ENCODE measurements around the gene GLI3. TPM values are rescaled to one million over a fixed set of nuclear protein-coding genes. Genes with fewer than 3 reads are reported as not detected.

GLI3 gene
- total and polyA plus RNA-seq, 10 of the 15 experiments (the other 5 are each of a cell fraction or from before 2014, with no cell fraction given) = 0.01 TPM; not detected in 8

DNA sequence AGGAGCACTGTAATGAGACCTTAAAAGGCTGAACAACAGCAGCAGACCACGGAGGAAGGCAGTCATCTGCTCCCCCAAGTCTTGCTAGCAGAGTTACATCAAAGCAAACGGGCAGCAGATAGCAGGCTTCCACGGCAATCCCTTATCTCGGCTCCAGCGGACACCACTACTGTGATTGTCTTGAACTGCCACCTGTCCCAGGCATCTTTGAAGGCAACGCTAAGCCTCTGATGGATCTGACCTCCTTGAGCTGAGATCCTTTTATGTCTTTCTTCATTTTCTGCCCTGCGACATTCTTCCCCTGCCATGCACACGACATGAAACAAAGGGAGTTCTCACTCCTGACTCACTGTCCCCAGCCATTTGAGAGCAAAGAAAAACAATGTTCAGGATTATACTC lies 111.7 kb downstream of the GLI3 start:
- H3K9ac ChIP-seq (ENCODE audit: control insufficient read depth, insufficient read depth, low read length) = no peak overlapping the region
- no peak for FAIRE-seq
- CTCF ChIA-PET = no interaction called here

More for the DNA sequence above, 111.7 kb downstream of the GLI3 start:
- ChIA-PET RAD21 (ENCODE audit: unreplicated experiment) (no interaction called here), SMC1A (ENCODE audit: uncharacterized antibody, unreplicated experiment) (no interaction called here), POLR2A (no interaction called here)
- H3K36me3 ChIP-seq (ENCODE audit: control insufficient read depth in 2 of 2, insufficient read depth in 2 of 2, low read length in 1 of 2) = no peaks in the 10 kb centered on the region
- no TSS peak for BruUV-seq (replicated peaks)
- intact Hi-C loops (cut with micrococcal nuclease; ENCODE audit: unreplicated experiment) = no loop called here
- H3K27ac ChIP-seq (ENCODE audit: control insufficient read depth, insufficient read depth) = no peak overlapping the region
- 39% methylated on average over 8 of the region's 8 CpGs for WGBS (ENCODE audit: insufficient coverage, insufficient replicate concordance, low lambda C conversion rate, missing lambda C conversion rate)
- no peak overlapping the region for H3K4me3 ChIP-seq
- ATAC-seq (no peak), DNase-seq (ENCODE audit: low read depth, low spot score) (no peak)
- in situ Hi-C loops (cut with MboI) = no loop called here
- no peaks in the 10 kb centered on the region for H3K79me2 ChIP-seq (ENCODE audit: control insufficient read depth, insufficient read depth, low read length)
- no peak overlapping the region for H2AFZ ChIP-seq (ENCODE audit: control insufficient read depth, low read depth, low read length)
- no peak overlapping the region for H3K4me2 ChIP-seq (ENCODE audit: control insufficient read depth, insufficient read depth)
- no peaks in the 10 kb centered on the region for H4K20me1 ChIP-seq (ENCODE audit: control insufficient read depth, insufficient read depth)
- TF ChIP-seq RUNX3 (IDR thresholded peaks at IDR 0.05; ENCODE audit: low read length) (no peak), ELK1 (IDR thresholded peaks at IDR 0.05; ENCODE audit: low read depth, low read length) (no peak), BCL11A (IDR thresholded peaks at IDR 0.05; ENCODE audit: low read depth, low read length) (no peak), EZH2 (IDR thresholded peaks at IDR 0.05; ENCODE audit: borderline replicate concordance, control insufficient read depth, low read depth, low read length) (no peak), MTA2 (IDR thresholded peaks at IDR 0.05; ENCODE audit: low read depth) (no peak), IRF4 (IDR thresholded peaks at IDR 0.05; ENCODE audit: low read depth, low read length) (no peak), NFYA (IDR thresholded peaks at IDR 0.05; ENCODE audit: borderline replicate concordance, low read depth, low read length) (no peak), SRF (IDR thresholded peaks at IDR 0.05; ENCODE audit: low read depth in 2 of 2, low read length in 2 of 2) (no peak), JUND (IDR thresholded peaks at IDR 0.05; ENCODE audit: low read depth, low read length) (no peak), EGR1 (IDR thresholded peaks at IDR 0.05; ENCODE audit: borderline replicate concordance in 1 of 2, low read depth in 2 of 2, low read length in 2 of 2) (no peak), BCLAF1 (IDR thresholded peaks at IDR 0.05) (no peak), ZBED1 (IDR thresholded peaks at IDR 0.05; ENCODE audit: borderline replicate concordance) (no peak), SUZ12 (IDR thresholded peaks at IDR 0.05; ENCODE audit: unreplicated experiment) (no peak), HCFC1 (IDR thresholded peaks at IDR 0.05; ENCODE audit: low read length) (no peak), NR2C1 (IDR thresholded peaks at IDR 0.05) (no peak), FOS (IDR thresholded peaks at IDR 0.05; ENCODE audit: borderline replicate concordance, extremely low read depth, insufficient read length) (no peak), CHD4 (IDR thresholded peaks at IDR 0.05) (no peak), ATF7 (IDR thresholded peaks at IDR 0.05; ENCODE audit: low read depth) (no peak), RCOR1 (conservative IDR thresholded peaks at IDR 0.05; ENCODE audit: low read depth, low read length) (no peak)
- TF ChIP-seq, protein P1, sequence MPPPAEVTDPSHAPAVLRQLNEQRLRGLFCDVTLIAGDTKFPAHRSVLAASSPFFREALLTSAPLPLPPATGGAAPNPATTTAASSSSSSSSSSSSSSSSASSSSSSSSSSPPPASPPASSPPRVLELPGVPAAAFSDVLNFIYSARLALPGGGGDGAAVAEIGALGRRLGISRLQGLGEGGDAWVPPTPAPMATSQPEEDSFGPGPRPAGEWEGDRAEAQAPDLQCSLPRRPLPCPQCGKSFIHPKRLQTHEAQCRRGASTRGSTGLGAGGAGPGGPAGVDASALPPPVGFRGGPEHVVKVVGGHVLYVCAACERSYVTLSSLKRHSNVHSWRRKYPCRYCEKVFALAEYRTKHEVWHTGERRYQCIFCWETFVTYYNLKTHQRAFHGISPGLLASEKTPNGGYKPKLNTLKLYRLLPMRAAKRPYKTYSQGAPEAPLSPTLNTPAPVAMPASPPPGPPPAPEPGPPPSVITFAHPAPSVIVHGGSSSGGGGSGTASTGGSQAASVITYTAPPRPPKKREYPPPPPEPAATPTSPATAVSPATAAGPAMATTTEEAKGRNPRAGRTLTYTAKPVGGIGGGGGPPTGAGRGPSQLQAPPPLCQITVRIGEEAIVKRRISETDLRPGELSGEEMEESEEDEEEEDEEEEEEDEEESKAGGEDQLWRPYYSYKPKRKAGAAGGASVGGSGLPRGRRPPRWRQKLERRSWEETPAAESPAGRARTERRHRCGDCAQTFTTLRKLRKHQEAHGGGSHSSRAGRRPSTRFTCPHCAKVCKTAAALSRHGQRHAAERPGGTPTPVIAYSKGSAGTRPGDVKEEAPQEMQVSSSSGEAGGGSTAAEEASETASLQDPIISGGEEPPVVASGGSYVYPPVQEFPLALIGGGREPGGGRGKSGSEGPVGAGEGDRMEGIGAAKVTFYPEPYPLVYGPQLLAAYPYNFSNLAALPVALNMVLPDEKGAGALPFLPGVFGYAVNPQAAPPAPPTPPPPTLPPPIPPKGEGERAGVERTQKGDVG (CRISPR knock-in tag; IDR thresholded peaks at IDR 0.05) = no peak
- no peaks in the 10 kb centered on the region for H3K4me1 ChIP-seq (ENCODE audit: control insufficient read depth, insufficient read depth, low read length)
- no peaks in the 10 kb centered on the region; a peak in 1 of 4 replicates for H3K27me3 ChIP-seq (replicated peaks in 1 of 2; ENCODE audit: control insufficient read depth in 2 of 2, insufficient read depth in 2 of 2, low read length in 1 of 2)
- no peaks in the 10 kb centered on the region for H3K9me3 ChIP-seq (replicated peaks; ENCODE audit: control insufficient read depth, insufficient read depth, low read length)

Measured in GM12878 (cell line).